GM19351 (cell line): ENCODE results near the gene GSTO1.
A peak's percentile ranks its signal among the peaks of the same experiment; 100 is the strongest.

Source experiments
- ATAC-seq: cut with Tn5 transposase; IDR thresholded peaks from one replicate; pipeline ENCODE4 v1.9.1; 2021; ENCODE audit warnings: mild to moderate bottlenecking, moderate library complexity; ENCODE audit not compliant: unreplicated experiment

Gene GSTO1

GRCh38 chr10:104301907-104302690 is 47.4 kb downstream of the GSTO1 start:
- ATAC-seq, result no peak

DNA sequence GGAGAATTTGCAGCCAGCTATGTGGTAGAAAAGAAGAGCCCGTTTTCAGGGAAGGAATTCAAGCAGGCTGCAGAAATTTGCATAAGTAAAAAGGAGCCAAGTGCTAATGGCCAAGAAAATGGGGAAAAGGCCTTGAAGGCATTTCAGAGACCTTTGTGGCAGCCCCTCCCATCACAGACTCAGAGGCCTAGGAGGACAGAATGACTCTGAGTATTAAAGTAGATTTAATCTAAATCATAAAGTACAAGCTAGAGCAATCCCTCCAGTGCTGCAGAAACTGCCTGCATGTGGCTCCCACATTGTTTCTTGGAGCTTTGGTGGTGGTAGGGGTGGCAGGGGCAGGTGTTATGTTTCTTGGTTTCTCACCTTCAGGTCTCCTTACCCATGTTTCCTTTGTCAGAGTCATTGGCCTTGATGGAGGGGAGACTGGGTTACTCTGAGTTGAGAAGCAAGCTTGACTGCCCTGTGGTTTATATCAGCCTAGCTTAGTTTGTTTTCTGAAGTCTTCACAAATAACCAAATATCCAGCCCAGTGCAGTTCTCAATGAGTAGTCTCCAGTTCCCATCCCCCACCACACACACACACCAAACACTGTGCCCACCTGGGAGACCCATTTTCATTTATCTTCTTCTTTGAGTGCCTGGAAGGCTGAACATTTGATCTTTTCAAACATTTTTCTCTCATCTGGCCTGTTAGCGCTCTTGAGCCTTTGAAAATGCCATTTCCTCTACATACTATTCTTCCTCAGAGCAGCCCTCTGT is 49.1 kb downstream of the GSTO1 start:
- no peak for ATAC-seq

- ATAC-seq, result no peak
Measured at GRCh38 chr10:104304356-104304745, 49.7 kb downstream of the GSTO1 start.

GRCh38 chr10:104304927-104305326 is 50.2 kb downstream of the GSTO1 start:
- no peak for ATAC-seq

DNA sequence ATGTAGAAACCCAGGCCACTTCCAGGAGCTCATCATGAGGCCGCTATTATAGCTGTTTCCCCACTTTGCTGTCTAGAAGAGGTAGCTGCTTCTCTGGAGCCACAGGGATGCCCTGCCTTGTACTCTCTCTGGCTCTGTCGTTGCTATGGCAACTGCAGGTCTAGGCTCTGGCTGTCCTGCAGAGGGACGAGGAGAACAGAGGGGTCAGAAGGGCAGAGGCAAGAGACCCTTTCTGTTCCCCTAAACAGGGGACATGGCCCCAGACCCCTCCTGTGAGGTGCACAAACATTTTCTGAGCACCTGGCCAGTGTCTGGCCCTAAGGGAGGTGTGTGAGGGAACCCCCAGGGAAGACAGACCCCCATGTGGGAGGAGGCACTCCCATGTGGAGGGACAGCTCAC is 52.2 kb downstream of the GSTO1 start:
- ATAC-seq, result no peak

DNA sequence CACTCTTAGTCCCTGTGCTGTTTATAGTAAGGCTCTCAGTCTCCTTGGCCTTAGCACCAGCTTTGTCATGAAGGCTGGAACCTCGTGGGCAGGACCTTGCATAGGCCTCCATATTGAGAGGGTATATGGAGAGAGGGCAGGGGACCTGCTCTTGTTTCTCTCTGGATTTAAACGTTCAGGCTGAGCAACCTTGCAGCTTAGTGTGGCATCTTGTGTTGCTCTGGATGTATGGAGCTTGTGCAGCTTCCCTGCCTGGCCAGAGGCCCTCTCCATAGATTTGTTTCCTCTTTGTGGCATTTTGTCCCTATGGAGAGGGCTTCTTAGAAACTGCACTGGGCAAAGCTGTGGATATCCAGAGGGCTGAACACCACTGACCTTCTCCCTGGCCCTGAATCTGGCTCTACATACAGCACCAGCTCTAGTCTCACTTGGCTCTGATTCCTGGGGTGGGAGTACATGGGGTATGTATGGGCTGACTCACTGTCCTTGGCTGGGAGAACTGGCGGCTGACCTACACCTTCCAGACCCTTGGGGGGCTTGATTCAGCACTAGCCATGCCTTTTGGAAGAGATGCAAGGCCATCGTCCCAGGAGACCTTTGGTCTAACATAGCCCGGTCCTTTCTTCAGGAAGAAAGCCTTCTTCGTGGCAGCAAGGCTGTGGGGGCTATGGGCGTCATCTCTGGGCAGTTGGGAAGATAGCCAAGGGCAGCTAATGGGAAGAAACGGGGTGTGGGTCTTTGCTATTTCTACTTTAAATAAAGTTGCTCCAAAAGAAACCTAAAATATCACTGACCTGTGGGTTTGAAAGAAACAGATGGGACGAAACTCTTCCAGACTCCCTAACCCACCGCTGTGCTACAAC is 53.1 kb downstream of the GSTO1 start:
- no peak for ATAC-seq

DNA sequence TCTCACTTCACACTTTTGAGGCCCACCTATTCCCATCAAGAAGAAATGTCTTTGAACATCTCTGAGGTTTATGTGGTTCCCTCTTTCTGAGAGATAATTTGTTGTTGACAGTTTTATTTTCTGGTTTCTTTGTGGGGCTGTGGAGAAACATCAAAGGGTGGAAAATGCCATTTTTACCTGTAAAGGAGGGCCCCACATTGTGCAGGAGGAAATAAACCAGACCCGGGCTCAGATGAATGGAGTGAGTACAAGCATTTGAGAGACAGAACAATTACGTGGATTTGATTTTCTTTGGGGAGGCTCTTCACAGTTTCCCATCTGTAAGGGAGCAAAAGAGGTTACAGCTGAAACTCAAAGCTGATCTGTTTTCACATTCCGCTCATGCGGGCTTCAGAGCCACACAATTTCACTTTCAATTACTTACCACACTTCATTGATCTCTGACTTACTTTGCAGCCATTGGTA is 53.8 kb downstream of the GSTO1 start:
- peak; percentile 66 for ATAC-seq

- no peak for ATAC-seq
Measured at GRCh38 chr10:104309980-104310978, 55.6 kb downstream of the GSTO1 start.

DNA sequence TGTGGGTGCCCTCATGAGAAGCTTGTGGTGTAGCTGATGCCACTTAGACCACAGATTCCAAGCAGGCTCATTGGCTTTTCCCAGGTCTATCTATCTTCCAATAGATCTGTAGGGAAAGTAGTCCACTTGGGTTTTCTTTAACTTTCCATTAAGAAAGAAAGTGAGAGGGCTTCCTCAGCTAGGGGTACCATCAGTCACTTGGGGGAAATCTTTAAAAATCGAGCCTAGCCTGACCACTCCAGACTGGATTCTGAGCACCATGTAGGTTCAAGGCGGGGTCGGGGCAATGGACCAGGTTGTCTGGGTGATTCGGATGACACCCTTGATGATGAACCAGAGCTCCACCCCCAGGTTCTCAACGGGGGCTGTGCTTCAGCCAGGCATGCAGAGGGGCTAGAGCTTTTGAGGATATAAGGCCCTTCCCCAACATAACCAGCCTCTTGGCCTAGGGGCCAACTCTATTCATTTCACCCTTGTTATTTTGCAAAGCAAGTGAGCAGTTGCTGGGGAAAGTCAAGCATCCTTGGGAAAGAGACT is 56.6 kb downstream of the GSTO1 start:
- ATAC-seq, result no peak

DNA sequence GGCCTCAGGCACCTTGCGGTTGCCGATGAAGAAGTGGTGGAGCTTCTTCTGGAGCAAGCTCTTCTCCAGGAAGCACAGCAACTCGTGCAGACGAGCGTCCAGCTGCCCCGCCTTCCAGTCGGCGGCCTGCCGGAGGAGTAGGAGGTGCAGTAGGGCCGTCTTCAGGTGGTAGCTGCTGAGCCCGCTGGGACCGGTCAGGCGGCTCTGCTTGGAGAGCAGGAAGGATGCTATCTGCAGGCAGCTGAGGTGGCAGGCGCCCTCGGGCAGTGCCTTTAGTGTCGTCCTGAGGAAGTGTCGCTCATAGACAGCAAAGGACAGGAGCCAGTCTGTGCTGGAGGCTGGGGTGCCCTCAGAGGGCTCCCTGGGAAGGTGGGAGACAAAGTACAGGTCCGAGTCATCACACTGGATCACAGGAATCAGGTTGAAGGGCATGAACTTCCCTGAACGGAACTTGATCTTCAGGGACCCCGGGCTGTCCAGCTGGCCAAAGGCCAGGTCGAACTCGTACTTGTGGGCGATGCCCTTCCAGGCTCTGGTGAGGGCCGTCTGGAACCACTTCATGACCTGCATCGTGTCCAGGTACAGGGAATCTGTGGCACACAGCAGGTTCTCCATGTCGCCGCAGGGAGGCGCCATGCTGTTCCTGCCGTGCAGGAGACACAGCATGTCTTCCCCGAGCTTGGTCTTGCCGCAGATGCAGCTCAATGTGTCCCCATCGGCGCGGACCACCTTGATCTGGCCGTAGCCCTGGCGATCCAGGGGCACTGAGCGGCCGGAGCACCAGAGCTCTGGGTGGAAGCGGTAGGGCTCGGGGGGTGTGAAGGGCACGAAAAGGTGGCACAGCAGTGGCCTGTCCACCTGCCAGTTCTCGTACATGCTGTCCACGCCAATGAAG is 60.1 kb downstream of the GSTO1 start:
- ATAC-seq, result no peak

GRCh38 chr10:104315486-104315921 is 60.8 kb downstream of the GSTO1 start:
- no peak for ATAC-seq

DNA sequence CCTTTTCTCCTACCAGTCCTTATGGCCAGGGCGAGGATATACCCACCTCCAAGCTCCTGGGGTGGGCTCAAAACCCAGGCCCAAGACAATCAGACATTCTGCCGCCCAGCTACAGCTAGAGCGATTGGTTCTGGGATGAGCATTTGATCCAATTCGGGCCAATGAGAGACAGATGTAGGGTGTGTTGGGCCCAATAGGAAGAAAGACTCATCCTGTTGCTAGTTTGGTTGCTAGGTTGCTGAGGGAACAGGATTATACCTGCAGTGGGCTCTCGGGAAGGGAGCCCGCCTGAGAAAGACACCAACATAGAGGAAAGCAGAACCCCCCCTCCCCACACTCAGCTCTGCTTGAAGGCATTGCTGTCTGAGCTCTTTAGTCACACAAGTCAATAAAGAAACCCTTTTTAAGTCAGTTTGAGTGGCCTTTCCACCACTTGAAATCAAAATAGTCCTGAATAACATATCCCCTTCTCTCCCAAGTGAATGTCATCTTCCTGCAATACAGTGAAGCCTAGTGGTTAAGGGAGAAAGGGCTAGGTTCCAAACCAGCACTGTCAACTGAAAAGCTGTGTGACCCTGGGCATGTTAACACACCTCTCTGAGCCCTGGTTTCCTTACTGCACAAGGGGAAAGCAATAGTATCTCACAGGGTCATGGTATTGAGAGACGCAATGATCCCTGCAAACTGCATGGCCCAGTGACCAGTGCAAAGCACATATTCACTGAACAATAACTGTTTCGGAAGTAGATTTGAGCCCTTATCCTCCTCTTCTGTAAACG is 61.8 kb downstream of the GSTO1 start:
- ATAC-seq, result no peak
